HAP-1 (cell line): ENCODE results near the gene C9orf153.
A peak's percentile ranks its signal among the peaks of the same experiment; 100 is the strongest.
"Not testable (repeated sequence)": the region's sequence is repeated elsewhere in the genome, so short reads cannot be mapped to it uniquely, and the experiment has no call there.

ENCODE experiments used
- DNase-seq, 2 experiments: peaks; one replicate each; pipeline ENCODE4 v3.0.0-alpha.2; 2016 to 2020; ENCODE audit warnings: low spot score in 2 of 2
- H3K27me3 ChIP-seq: fragments of 250-450 bp; sonication (Bioruptor Pico); 2 replicates; pipeline ENCODE4 v1.5.1; 2020; ENCODE audit warnings: low read depth, mild to moderate bottlenecking, moderate library complexity
- H3K36me3 ChIP-seq: fragments of 250-450 bp; sonication (Bioruptor Pico); replicated peaks from 2 replicates; pipeline ENCODE4 v1.5.1; 2020; ENCODE audit warnings: mild to moderate bottlenecking
- H3K4me1 ChIP-seq: fragments of 250-450 bp; sonication (Bioruptor Pico); 2 replicates; pipeline ENCODE4 v1.5.1; 2020; ENCODE audit warnings: mild to moderate bottlenecking
- H3K4me3 ChIP-seq: fragments of 250-450 bp; sonication (Bioruptor Pico); 2 replicates; pipeline ENCODE4 v1.5.1; 2020; ENCODE audit warnings: mild to moderate bottlenecking, moderate library complexity
- H3K9me3 ChIP-seq: fragments of 250-450 bp; sonication (Bioruptor Pico); 2 replicates; pipeline ENCODE4 v1.5.1; 2020; ENCODE audit warnings: mild to moderate bottlenecking, moderate library complexity
- in situ Hi-C: fragments of 300-500 bp; cut with MboI; formaldehyde crosslinking; loops from 3 replicates; pipeline ENCODE4 v1.14.3; 2020; ENCODE audit warnings: low sequenced_read_pairs, inconsistent platforms, mixed read lengths

The C9orf153 gene

DNA sequence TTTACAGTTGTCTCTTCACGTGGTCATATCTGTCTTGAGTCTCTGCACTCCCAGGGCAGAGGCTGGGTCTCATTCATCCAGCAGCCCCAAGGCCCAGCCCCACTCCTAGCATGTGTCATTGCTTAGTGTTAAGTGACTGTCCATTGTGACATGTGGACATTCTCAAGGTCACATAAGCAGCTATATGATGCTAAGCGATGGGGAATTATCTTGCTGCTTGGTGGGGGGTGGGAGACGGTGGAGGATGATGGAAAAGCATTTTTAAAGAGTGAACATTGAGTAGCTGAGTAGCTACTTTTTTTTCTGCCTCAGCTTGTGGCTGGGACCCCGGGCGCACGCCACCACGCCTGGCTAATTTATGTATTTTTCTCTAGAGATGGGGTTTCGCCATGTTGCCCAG lies at the start of gene C9orf153:
Gene C9orf153 (minus strand): TSS at position 101 of the 400 bp plus-strand sequence. CDS start 30,054 bp downstream, outside the sequence.
- H3K4me3 ChIP-seq: no peak within 1 kb of the TSS
- H3K36me3 ChIP-seq: peaks cover 8% of the 10 kb centered on the region
- no peaks in the 10 kb centered on the region for H3K9me3 ChIP-seq
- no peaks in the 10 kb centered on the region for H3K4me1 ChIP-seq
- DNase-seq: no peak
- no peaks in the 10 kb centered on the region for H3K27me3 ChIP-seq
- in situ Hi-C loops: no loop called here

DNA sequence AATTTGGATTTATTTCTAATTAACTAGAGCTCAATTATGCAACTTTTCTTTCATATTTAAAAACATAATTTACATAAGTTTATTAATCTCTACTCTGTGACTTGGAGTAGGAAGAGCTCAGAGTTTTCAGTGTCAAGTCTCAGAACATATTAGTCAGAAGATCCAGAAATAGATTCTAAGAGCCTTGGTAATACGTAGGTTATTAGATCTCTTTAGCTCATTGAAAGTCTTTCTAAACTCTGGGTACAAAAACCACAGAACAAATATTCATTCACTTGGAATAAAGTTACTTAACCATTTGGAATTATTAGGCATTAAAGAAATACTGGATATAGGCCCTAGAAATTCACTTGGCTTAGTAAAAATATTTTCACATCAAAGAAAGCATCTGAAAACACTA lies 49.2 kb upstream of the C9orf153 start:
- in situ Hi-C loops: no loop called here
- H3K4me3 ChIP-seq: no peak overlapping the region
- peaks cover 26% of the 10 kb centered on the region for H3K36me3 ChIP-seq
- no peaks in the 10 kb centered on the region for H3K27me3 ChIP-seq
- no peak for DNase-seq
- H3K9me3 ChIP-seq: no peaks in the 10 kb centered on the region
- H3K4me1 ChIP-seq: peaks cover 6% of the 10 kb centered on the region

DNA sequence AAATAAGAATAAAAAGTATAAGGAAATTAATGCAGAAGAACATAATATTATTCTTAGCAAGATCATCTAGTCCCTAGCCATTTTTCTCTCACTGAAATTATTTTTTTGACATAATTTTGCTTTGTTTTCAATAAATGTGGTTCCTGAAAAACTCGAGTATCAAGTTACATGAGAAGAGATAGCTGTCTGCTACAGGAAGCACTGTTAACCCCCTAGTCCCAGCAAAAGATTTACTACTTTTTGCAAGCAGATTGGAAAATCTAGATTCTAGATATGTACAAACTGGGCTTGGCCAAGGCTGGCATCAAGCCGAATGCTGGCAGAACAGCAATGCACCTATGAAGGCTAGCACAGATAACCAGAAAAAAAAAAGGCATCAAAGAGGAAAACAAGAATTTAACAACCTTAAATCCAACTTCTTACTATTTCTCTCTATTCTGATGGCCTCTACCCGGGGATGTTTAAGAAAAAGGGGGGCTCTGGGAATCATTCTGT lies 44.8 kb upstream of the C9orf153 start:
- peaks cover 13% of the 10 kb centered on the region for H3K4me1 ChIP-seq
- H3K4me3 ChIP-seq: no peak overlapping the region
- peaks cover 21% of the 10 kb centered on the region for H3K36me3 ChIP-seq
- no peak for DNase-seq
- no peaks in the 10 kb centered on the region for H3K9me3 ChIP-seq
- in situ Hi-C loops: no loop called here
- no peaks in the 10 kb centered on the region for H3K27me3 ChIP-seq

DNA sequence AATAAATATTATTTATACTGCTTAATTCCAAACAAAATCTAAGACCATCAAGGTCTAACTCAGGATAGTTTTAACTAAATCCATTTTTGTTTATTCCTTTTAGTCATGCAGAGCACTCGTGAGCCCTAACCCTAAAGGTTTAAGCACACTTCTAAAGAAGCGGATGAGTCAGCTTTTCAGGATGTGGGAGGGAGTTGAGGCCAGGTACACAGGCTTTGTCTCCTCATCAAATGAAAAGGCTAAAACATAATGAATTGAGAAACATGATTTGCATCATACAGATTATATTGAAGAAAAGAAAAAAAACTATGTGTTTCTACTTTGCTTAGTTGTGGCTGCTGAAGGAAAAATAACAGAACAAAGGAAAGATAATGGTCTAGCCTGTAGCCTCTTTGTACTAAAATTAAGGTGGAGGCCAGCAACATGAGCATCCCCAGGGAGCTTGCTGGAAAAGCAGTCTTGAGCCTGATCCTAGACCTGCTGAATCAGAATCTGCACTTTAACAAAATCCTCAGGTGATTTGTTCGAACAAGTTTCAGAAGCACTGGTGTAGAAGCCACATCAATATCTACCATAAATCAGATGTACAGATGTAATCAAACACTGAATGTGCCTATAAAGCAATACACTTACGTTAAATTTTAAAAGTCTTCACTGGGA lies 44.0 kb upstream of the C9orf153 start:
- in situ Hi-C loops: no loop called here
- peaks cover 22% of the 10 kb centered on the region for H3K36me3 ChIP-seq
- DNase-seq: peak; percentile 39 to 60
- H3K9me3 ChIP-seq: no peaks in the 10 kb centered on the region
- no peaks in the 10 kb centered on the region for H3K27me3 ChIP-seq
- peaks cover 13% of the 10 kb centered on the region for H3K4me1 ChIP-seq
- no peak overlapping the region for H3K4me3 ChIP-seq

DNA sequence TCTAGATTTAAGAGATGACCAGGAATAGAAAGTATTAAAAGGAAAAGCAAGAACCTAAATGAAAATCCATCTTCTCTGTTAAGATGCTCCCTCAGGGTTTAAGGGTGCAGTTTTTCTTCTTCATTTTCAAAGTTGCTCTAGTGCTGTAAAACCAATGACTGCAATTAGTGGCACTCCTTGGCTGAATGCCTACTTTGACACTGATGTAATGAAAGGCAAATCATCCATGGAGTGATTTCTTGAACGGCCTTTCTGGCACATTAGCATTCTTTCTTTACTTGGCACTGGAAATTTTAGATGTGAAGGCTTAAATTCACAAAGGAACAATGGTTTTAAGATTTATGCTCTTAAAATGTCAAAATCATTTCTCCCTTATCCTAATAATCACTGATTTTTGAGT lies 42.2 kb upstream of the C9orf153 start:
- no peaks in the 10 kb centered on the region for H3K27me3 ChIP-seq
- H3K9me3 ChIP-seq: no peaks in the 10 kb centered on the region
- peaks cover 13% of the 10 kb centered on the region for H3K4me1 ChIP-seq
- H3K4me3 ChIP-seq: no peak overlapping the region
- no peak for DNase-seq
- H3K36me3 ChIP-seq: peaks cover 20% of the 10 kb centered on the region
- in situ Hi-C loops: no loop called here

DNA sequence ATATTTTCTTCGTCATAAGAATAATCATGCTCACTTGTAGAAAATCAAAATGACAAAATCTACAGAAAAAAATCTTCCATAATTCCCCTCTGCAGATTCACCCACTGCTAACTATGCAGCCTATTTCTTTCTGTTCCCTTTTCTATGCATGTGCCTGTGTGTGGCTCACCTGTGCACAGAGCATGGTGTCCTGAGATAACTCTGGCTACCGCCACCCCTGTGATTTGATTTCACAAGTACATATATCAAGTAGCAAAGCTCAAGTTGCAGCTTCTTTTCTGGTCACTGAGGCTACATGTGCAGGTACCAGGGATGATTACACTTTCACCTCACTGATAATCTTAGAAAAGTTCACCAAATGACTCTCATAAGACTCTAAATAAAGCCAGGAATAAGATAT lies 41.2 kb upstream of the C9orf153 start:
- Histone ChIP-seq H3K36me3 (peaks cover 21% of the 10 kb centered on the region), H3K9me3 (no peaks in the 10 kb centered on the region)
- in situ Hi-C loops: no loop called here

DNA sequence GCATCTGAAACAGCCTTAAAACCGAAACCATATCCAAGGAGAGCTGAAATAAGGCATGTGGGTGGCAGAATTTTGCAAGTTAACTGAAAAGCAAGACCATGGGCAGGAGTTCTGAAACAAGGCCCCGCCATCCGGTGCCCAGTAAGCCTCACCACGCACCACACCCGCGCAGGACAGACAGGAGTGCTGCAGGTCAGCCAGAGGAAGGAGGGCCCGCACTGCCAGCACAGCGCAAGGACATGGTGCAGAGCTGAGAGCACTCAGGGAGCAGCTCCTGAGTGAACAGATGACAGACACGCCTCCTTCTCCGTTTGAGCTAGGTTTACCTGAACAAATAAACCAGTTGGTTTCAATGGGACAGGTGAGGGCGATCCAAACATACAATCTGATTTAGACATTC lies 39.4 kb upstream of the C9orf153 start:
- Histone ChIP-seq H3K4me1 (peaks cover 9% of the 10 kb centered on the region), H3K9me3 (no peaks in the 10 kb centered on the region), H3K36me3 (peaks cover 21% of the 10 kb centered on the region), H3K27me3 (no peaks in the 10 kb centered on the region), H3K4me3 (no peak overlapping the region)
- in situ Hi-C loops: no loop called here
- DNase-seq: no peak

More for the DNA sequence above, 41.2 kb upstream of the C9orf153 start:
- DNase-seq: no peak
- Histone ChIP-seq H3K4me1 (peaks cover 13% of the 10 kb centered on the region), H3K4me3 (no peak overlapping the region), H3K27me3 (no peaks in the 10 kb centered on the region)

DNA sequence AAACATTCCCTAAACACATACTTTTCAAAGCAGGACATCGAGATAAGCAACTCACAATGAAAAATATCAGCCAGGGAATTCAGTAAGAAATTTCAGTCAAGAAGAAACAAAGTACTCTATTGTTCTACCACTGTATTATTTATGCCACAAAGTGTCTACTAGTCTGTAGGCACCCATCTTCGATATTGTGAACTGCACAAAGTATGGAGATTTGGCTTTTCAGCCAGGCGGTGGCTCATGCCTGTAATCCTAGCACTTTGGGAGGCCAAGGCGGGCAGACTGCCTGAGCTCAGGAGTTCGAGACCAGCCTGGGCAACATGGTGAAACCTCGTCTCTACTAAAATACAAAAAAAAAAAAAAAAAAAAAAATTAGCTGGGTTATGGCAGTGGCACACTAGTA lies 30.9 kb upstream of the C9orf153 start:
- H3K4me1 ChIP-seq, H3K4me3 ChIP-seq, in situ Hi-C loops, H3K9me3 ChIP-seq, H3K27me3 ChIP-seq, H3K36me3 ChIP-seq, DNase-seq: not testable (repeated sequence)

DNA sequence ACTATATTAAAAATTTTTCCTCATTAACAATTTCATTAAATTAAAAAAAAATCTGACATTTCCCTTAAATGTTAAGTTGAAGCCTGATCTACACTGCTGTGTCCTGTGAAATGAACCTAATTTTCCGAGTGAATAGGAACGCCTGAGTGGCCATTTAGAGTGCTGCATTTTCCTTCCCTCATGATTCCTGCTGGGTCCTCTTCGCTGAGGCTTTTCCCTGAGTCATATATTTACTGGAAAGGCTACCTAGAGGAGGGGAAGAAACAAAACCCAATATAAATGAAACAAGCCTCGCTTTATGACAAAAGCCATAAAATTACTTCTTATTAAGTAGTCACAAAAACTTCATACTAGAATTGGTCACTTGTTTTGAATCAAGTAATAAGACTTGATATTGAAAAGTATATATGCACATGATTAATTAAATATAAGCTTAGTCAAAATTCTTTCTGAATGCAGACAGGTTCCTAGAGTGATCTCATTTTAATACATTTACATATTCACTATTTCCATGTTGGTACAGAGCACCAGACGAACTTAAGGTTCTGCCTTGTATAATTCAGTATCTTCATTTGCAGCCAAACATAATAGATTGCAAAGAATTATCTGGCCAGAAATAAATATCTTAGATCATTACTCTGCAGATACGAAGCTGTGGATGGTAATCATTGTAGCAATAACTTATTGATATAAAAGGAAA lies 29.2 kb upstream of the C9orf153 start:
- no peak for DNase-seq
- H3K4me1 ChIP-seq: peaks cover 8% of the 10 kb centered on the region
- in situ Hi-C loops: loop anchor here (5.0 kb wide), 1 partner anchor 64 kb away; the partner anchor contains the start of gene TUT7
- H3K36me3 ChIP-seq: no peaks in the 10 kb centered on the region
- H3K27me3 ChIP-seq: no peaks in the 10 kb centered on the region
- no peaks in the 10 kb centered on the region for H3K9me3 ChIP-seq
- H3K4me3 ChIP-seq: no peak overlapping the region

DNA sequence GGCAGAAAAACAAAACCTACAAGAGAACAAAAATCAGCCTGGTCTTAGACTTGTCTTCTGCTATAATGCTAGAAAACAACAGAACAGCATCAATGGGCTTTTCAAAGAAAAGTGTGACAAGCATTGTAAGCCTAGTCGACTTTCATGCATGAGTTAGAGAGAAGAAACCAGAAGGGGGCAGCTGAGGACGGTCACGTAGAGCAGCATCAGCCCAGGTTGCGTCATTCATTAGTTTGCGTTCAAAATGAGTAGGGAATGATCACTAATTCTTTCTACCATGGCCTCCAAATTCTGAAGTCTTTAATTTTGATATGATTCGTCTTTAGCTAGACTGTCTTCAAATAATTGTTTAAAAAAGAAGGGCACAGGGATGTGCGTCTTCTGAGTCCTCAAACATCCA lies 27.6 kb upstream of the C9orf153 start:
- peaks cover 15% of the 10 kb centered on the region for H3K4me1 ChIP-seq
- no peaks in the 10 kb centered on the region for H3K27me3 ChIP-seq
- peak; percentile 77 to 84 for DNase-seq
- H3K4me3 ChIP-seq: no peak overlapping the region
- H3K9me3 ChIP-seq: no peaks in the 10 kb centered on the region
- H3K36me3 ChIP-seq: no peaks in the 10 kb centered on the region
- in situ Hi-C loops: loop anchor here (5.0 kb wide), 1 partner anchor 65 kb away; the partner anchor contains the start of gene TUT7

DNA sequence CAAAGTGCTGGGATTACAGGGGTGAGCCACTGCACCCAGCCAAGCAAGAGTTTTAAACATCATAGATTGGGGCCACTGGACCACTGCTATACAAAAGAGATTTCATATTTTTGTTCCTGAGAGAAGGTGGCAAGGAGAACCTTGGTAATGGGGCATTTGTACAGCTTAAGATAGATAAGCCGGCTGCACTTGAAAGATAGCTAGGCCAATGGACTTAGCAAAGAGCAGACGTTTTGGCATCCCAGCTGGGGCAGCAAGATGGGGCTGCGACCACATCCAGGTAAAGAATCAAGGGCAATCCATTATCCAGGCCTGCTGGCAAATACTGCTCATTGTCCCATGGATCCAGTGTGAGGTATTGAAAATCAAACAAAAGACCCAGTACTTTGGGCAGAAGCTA lies 26.8 kb upstream of the C9orf153 start:
- H3K27me3 ChIP-seq: no peaks in the 10 kb centered on the region
- H3K4me3 ChIP-seq: no peak overlapping the region
- H3K9me3 ChIP-seq: no peaks in the 10 kb centered on the region
- in situ Hi-C loops: loop anchor here (5.0 kb wide), 1 partner anchor 66 kb away; the partner anchor contains the start of gene TUT7
- H3K36me3 ChIP-seq: peaks cover 2% of the 10 kb centered on the region; the same call in 1 of the 2 replicates
- DNase-seq: no peak
- H3K4me1 ChIP-seq: peaks cover 15% of the 10 kb centered on the region

DNA sequence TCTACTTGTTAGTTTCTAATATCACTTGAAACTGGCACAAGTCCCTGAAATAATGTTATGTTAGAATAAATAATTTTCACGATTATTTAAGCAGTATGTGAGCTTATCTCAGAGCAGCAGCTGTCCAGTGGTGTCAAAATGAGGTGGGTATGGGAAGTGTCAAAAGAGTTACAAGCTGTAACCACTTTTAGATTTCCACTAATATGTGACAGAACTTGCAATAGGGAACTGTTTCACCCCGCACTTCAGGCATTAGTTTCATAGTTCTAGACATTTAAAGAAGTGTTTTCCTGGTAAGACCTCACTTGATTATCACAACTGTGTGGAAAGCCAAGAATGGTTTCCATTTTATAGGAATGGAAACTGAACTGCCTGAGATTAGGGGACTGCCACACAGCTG lies 25.8 kb upstream of the C9orf153 start:
- in situ Hi-C loops: loop anchor here (5.0 kb wide), 1 partner anchor 67 kb away; the partner anchor contains the start of gene TUT7
- peaks cover 3% of the 10 kb centered on the region; the same call in 1 of the 2 replicates for H3K36me3 ChIP-seq
- peaks cover 19% of the 10 kb centered on the region for H3K4me1 ChIP-seq
- H3K27me3 ChIP-seq: no peaks in the 10 kb centered on the region
- H3K4me3 ChIP-seq: no peak overlapping the region
- no peaks in the 10 kb centered on the region for H3K9me3 ChIP-seq
- no peak for DNase-seq

DNA sequence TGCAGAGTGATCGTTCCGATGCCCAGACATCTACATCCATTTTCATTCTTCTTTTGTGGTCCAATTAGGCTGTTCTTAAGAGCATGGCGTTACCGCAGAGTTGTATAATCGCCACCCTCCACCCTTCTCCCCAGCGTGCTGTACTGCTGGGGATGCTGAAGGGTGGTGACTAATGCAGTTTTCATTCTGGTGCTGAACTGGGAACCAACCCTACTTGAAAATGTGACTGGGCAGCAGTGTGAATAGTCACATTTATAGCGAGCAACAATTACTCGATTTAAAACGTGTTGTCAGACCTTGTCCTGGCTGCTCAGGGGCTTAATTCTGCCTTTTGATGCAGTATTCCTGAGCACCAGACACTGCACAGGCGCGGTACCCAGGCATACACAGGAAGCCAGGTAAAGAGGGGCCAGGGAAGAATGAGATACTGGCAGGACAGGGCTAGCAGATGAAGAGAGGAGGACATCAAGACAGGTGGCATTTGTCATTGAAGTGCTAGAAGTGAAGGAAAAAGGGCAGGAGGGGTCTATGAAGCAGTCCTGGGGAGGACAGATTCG lies 23.6 kb upstream of the C9orf153 start:
- Histone ChIP-seq H3K4me1 (peaks cover 21% of the 10 kb centered on the region), H3K36me3 (peaks cover 6% of the 10 kb centered on the region; the same call in 1 of the 2 replicates), H3K4me3 (peak overlapping the region; percentile 87), H3K9me3 (no peaks in the 10 kb centered on the region), H3K27me3 (no peaks in the 10 kb centered on the region)
- DNase-seq: peak in 1 of 2 experiments; percentile 44
- in situ Hi-C loops: no loop called here
